Transverse colon (tissue), 3 donors: ENCODE measurements around the gene NHERF2.

Experiments used
- EP300 ChIP-seq: sonication (generic); formaldehyde crosslinking; IDR thresholded peaks from one replicate; pipeline ENCODE4 v1.6.1; 2017; ENCODE audit warnings: antibody characterized with exemption, low read depth
- TF ChIP-seq, protein P1 (sequence below), 5 experiments: fragments of 200-600 bp in 3 of 5; fragments of 450-650 bp in 2 of 5; sonication (generic) in 3 of 5; IDR thresholded peaks; 1 replicate in 2 of 5; 2 replicates in 3 of 5; pipeline ENCODE4 v1.5.1; 2016 to 2017; ENCODE audit warnings: antibody characterized with exemption in 5 of 5, inconsistent platforms in 3 of 5, mild to moderate bottlenecking in 2 of 5, moderate library complexity in 1 of 5

DNA sequence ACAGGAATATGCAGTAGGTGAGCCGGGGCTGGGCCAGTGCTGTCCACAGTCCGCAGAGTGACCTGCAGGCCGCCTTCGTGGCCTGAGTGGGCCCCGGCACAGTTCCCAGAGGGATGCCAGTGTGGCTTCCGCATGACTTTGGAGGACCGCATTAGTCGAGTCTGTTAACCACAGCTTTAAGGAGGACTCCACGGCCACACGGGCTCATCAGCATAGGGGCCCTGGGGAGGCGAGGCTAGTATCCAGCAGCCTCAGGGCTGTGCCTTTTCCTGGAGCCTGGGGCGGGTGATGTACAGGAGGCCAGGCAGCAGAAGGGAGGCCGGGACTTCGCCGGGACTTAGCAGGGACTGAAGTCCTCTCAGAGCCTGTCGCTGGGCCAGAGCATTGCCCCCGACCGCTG is 34.3 kb downstream of the NHERF2 start:
- TF ChIP-seq EP300 = no peak
- TF ChIP-seq, protein P1, sequence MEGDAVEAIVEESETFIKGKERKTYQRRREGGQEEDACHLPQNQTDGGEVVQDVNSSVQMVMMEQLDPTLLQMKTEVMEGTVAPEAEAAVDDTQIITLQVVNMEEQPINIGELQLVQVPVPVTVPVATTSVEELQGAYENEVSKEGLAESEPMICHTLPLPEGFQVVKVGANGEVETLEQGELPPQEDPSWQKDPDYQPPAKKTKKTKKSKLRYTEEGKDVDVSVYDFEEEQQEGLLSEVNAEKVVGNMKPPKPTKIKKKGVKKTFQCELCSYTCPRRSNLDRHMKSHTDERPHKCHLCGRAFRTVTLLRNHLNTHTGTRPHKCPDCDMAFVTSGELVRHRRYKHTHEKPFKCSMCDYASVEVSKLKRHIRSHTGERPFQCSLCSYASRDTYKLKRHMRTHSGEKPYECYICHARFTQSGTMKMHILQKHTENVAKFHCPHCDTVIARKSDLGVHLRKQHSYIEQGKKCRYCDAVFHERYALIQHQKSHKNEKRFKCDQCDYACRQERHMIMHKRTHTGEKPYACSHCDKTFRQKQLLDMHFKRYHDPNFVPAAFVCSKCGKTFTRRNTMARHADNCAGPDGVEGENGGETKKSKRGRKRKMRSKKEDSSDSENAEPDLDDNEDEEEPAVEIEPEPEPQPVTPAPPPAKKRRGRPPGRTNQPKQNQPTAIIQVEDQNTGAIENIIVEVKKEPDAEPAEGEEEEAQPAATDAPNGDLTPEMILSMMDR (IDR thresholded peaks at IDR 0.05) = no peak
